Activated CD8-positive, alpha-beta memory T cell treated with anti-CD3 and anti-CD28 coated beads for 24 hours (primary cell): ENCODE data around the gene CAAP1.
"Not testable (repeated sequence)": the region's sequence is repeated elsewhere in the genome, so short reads cannot be mapped to it uniquely, and the experiment has no call there.

Experiments
- DNase-seq: peaks from one replicate; pipeline ENCODE4 v3.0.0-alpha.2; 2020

Gene CAAP1

DNA sequence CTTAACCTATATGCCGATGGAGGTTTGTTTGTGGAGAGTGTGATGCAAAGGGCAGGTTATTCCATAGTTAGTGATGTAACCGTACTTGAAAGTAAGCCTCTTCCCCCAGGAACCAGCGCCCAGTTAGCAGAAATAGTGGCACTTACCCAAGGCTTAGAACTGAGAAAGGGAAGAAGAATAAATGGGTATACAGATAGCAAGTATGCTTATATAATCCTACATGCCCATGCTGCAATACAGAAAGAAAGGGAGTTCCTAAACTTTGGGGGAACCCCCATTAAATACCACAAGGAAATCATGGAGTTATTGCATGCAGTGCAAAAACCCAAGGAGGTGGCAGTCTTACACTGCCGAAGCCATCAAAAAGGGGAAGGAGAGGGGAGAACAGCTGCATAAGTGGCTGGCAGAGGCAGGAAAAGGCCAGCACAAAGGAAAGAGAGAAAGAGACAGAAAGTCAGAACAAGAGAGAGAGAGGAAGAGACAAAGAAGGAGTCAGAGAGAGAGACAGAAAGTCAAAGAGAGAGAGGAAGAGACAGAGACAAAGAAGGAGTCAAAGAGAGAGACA, 64.1 kb downstream of the CAAP1 start:
- DNase-seq = not testable (repeated sequence)

- DNase-seq = no peak
Observed at GRCh38 chr9:26814799-26815198, 77.8 kb downstream of the CAAP1 start.

- no peak for DNase-seq
Observed at GRCh38 chr9:26813247-26813646, 79.4 kb downstream of the CAAP1 start.

GRCh38 chr9:26812217-26812616, 80.4 kb downstream of the CAAP1 start:
- no peak for DNase-seq

GRCh38 chr9:26811106-26811505, 81.5 kb downstream of the CAAP1 start:
- no peak for DNase-seq

GRCh38 chr9:26809795-26810194, 82.8 kb downstream of the CAAP1 start:
- DNase-seq = no peak

DNA sequence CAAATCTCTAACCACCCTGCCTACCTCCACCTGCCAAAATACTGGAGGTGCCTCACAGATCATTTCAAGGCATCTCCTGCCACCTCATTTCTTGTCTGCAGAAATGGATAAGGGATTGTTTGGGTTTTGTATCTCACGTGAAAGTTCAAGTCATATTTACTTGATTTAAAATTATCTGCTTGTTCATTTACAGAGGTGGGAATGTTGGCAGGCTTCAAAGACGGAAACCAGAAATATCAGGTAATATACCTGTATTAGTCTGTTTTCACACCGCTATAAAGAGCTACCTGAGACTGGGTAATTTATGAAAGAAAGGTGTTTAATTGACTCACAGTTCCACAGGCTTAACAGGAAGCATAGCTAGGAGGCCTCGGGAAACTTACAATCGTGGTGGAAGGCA, 85.4 kb downstream of the CAAP1 start:
- DNase-seq = no peak

DNA sequence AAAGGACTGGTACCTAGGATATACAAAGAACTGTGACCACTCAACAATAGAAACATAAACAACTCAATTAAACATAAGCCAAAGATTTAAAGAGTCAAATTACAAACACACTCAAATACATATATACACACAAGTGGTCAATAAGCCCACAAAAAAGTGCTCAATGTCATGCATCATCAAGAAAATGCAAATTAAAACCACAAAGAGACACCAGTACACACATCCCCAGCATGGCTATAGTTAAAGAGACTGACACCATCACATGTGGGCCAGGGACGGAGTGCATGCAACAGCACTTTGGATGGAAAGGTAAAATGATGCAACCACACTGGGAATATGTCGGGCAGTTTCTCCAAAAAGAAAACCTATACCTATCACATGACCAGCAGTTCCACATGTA, 89.7 kb downstream of the CAAP1 start:
- no peak for DNase-seq

DNA sequence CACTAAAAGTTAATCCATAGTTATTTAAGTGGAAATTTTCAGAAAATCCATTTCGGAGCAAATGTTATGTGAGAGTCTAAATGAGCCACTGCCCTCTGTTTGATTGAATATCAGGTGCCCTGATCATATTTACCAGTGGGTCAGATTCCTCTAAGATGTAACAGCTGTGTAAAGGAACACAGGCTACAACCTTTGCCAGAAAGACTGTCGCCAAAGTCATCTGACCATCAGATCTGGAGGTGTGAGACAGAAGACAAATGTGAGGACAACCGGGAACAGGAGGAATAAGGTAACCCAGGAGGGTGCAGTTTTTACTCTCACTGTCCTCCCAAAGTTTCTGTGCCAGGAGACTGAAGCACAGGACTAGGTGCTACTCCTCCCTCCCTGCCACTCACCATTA, 90.8 kb downstream of the CAAP1 start:
- no peak for DNase-seq

DNA sequence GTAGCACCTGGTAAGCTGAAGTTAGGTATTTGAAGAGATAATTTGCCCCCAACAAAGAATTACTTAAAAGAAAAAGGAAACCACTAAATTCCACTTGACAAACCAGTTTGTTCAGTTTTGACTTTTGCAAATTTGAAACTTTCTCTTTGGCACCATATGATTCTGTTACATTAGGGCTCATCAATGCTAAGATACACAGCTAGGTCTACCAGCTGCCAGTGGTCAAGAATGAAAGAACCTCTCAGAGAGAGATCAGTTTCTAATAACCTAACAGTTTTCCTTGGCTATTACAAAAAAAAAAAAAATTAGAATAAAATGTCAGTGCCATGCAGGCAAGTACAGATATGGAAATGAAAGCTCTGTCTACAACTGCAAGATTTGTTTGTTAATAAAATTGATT, 92.3 kb downstream of the CAAP1 start:
- no peak for DNase-seq

DNA sequence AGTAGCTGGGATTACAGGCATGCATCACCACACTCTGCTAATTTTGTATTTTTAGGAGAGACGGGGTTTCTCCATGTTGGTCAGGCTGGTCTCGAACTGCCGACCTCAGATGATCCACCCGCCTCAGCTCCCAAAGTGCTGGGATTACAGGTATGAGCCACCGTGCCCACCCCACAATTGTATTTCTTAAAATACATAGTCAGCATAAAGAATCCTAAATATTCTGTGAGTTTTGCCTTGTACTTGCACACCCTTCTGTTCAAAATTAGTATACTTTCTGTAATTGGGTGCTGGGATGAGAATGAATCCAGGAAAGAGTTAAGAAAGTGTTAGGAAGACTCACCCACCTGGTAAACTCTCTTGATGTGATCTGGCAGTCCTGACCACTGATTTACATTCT, 101.3 kb downstream of the CAAP1 start:
- no peak for DNase-seq
